ENCODE measurements around the gene HNF4A.

The HNF4A gene

DNA sequence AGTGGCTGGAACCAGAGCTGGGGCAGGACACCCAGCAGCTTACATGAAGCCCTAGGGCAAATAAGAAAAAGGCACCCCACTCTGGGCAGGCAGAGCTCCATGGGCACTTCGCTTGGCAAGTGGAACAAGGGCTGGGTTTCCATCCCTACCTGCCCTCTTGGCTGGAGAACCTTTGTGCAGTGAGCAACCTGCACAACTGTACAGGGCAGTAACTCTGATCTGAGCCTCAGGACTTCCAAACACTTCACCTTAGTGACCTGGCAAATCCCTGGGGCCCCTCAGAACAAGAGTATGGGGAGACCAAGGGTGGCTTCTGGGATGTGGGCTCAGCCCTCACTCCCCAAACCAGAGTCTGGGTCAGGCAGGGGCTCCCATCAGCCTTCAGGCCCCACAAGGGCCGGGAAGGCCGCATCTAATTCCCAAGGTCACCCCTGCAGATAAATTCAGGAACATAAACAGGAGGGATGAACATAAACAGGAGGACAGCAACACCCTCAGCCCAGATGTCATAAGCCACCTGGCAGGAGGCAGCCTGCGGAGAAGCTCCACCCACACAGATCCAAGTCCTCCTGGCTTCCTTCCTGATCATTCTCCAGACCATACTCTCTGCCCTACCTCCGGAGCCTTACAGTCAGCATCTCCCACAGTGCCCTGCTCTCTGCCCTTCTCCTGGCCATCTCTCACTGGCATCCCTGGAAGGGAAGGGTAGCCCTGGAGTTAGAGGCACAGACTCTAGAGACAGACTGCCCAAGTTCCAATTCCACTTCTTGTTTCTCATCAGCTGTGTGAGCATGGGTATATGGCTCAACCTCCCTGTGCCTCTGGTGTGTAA lies 37.5 kb downstream of the HNF4A start:
- no peak for DNase-seq

GRCh38 chr20:44393608-44394451 lies 38.3 kb downstream of the HNF4A start:
- no peak for DNase-seq

DNA sequence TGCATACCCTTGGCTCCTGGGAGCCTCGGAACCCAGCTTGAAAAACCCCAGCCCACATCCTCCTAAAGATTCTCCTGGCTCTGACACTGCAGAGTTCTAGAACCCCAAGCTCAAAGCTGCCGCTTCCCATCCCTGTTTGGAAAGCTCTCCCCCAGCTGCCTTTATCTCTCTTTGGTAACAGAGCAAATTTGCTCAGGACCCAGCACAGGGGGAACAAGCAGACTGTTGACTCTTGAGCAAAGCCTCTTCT lies 38.9 kb downstream of the HNF4A start:
- DNase-seq = no peak

DNA sequence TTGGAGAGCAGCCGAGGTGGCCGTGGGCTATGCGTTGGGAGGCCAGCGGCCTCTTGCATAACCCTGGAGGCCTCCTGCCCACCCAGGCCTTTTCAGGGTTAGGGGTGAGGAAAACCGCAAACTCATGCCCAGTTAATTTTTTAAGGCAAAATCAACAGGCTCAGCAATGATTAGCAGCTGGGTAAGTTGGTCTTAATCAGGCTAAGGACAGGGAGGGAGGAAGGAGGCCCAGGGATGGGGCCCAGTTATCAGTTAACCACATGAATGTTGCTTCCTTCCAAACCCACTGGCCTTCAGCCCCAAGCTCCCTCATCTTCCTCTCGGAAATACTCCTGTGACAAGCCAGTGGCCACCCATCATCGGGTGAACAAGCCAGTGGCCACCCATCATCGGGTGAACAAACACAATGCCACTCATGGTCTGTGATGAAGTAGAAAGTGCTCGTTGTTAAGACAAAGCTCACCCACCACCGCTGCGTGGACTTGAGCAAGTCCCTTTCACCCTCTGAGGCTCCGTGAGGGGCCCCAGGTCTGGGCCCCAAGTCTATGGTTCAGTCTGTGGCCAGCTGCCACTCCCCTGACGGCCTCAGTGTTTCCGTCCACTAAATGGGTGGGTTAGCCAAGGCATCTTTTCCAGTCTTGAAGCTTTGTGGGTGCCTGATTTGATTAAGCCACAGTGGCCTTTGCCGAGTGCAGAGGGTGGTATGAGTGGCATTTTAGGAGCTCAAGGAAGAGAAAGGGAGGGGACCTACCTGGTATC lies 39.4 kb downstream of the HNF4A start:
- DNase-seq = no peak

GRCh38 chr20:44395461-44396340 lies 40.2 kb downstream of the HNF4A start:
- no peak for DNase-seq

GRCh38 chr20:44396369-44397130 lies 41.1 kb downstream of the HNF4A start:
- no peak for DNase-seq

DNA sequence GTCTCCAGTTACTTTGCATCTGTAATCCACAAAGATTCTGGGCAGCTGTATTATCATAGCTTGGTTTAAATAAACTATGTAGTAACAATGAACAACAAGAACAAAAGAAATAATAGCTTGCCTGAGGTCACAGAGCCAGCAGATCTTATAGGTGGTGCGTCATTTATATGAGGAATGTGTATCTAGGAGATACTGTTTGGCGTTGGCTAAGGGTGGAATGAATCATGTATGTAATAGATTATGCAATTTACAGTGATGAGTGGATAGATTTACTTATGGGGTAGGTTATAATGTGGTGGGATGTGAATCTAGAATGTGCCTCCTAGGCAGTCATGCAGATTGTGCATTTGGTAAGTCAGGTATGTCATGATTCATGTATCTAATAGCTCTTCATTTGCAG lies 42.8 kb downstream of the HNF4A start:
- no peak for DNase-seq

DNA sequence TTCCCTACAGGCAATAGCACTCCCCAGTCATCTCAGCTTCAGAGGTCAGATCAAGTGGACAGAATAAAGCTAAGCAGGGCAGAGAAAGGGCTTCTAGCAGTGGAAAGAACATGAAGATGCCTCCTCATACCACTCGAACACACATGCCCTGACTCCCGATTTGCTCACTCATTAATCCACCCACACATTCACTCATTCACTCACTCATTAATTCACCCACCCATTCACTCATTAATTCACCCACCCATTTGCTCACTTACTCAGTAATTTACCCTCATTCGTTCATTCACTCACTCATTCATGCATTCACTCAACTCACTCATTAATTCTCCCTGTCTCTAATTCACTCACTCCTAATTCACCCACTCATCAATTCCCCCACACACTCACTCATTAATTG lies 43.9 kb downstream of the HNF4A start:
- DNase-seq = no peak

- no peak for DNase-seq
Observed at GRCh38 chr20:44400671-44400969, 45.1 kb downstream of the HNF4A start.

DNA sequence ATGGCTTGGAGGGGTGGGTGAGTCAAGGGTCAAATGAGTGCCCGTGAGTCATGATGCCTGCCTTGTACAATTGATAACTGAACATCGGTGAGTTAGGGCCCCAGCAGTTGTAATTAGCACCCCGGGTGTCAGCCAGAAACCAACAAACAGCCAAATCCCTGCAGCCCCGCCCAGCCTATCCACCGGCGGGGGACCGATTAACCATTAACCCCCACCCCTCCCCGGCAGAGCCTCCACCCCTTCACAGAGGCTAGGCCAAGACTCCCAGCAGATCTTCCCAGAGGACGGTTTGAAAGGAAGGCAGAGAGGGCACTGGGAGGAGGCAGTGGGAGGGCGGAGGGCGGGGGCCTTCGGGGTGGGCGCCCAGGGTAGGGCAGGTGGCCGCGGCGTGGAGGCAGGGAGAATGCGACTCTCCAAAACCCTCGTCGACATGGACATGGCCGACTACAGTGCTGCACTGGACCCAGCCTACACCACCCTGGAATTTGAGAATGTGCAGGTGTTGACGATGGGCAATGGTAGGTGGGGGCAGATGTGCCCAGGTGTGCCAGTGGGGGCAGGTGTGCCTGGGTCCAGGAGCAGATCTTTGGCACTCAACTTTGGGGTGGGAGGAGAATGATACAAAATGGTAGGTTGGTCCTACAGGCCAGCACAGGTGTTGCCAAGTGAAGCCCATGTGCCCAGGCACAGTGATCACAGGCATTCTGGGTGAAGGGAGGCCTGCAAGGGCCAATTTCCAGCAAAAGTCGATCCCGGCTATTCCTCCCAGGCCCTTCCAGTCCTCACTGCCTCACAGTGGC lies 45.7 kb downstream of the HNF4A start:
- DNase-seq = no peak

- no peak for DNase-seq
Observed at GRCh38 chr20:44401770-44402390, 46.4 kb downstream of the HNF4A start.

DNA sequence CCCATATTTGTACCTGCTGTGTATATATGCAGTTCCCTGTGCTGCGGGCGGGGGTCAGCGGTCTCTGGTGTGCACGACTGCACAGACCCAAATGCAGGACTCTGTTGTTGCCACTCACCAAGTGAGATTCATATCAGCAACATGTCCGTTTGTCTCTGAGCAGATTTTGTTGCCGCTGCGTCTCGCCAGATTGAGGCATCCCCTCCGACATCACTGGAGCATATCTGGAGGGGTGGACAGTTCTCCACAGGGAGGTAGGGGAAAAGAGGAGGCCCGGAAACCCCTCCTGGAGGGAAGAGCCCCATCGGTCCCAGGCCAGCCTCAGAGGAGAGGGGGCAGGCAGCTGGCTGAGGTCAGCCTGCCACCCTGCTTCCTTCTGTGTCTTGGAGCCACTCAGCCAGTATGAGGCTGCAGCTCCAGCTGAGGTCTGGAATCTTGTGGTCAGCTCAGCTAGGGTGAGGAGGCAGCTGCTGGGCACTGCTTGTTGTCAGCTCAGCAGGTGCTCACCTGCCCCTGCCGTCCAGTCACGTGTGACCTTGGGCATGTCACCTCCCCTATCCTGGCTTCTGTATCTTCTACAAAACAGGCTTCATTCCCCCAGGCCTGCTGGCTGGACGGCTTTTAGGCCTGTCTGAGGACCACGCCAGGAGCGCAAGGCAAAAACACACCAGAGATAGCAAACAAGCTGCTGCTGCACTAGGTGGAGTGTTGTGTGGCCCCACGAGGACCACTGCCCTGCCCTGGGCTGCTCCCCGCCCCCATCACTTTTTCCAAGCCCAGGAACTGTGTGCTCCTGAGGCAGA lies 47.1 kb downstream of the HNF4A start:
- no peak for DNase-seq

DNA sequence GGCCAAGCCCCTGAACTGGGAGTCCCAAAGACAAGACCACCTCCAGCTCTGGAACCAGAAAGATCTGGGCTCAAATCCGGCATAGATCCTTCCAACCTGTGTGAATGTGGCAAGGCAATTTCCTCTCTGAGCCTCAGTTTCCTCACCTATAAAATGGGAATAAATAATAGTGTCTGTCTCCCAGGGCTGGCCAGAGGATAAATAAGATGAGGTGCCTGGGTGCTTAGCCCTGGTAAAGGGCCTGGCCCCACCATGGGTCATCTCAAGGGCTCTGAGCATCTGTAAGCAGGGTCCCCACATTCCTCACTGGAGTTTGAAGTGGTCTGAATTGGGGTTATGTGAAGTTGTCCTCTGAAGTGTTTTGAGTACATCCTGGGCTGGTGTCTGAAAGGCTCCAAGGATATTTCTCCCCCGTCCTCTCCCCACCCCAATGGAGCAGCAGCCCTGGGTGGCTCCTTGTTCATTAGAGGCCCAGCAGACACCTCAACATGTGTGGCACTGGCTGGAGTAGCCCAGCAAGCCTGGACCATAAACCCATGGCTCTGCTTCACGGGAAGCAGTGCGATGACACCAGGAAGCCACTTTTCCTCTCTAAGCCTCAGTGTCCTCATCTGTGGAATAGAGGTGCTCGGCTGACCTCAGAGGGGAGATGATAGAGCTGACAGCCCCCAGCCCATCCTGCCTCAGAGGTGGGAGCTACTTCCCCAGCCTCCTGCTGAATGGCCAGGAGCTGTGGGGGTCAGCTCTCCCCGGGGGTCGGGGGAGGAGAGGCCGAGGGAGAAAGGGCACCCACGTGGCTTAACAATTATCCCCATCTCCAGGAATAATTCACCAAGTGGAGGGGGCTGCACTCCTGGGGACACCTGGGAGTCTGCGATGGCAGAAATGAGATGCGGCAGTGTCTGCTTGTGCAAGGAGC lies 48.0 kb downstream of the HNF4A start:
- DNase-seq = no peak

DNA sequence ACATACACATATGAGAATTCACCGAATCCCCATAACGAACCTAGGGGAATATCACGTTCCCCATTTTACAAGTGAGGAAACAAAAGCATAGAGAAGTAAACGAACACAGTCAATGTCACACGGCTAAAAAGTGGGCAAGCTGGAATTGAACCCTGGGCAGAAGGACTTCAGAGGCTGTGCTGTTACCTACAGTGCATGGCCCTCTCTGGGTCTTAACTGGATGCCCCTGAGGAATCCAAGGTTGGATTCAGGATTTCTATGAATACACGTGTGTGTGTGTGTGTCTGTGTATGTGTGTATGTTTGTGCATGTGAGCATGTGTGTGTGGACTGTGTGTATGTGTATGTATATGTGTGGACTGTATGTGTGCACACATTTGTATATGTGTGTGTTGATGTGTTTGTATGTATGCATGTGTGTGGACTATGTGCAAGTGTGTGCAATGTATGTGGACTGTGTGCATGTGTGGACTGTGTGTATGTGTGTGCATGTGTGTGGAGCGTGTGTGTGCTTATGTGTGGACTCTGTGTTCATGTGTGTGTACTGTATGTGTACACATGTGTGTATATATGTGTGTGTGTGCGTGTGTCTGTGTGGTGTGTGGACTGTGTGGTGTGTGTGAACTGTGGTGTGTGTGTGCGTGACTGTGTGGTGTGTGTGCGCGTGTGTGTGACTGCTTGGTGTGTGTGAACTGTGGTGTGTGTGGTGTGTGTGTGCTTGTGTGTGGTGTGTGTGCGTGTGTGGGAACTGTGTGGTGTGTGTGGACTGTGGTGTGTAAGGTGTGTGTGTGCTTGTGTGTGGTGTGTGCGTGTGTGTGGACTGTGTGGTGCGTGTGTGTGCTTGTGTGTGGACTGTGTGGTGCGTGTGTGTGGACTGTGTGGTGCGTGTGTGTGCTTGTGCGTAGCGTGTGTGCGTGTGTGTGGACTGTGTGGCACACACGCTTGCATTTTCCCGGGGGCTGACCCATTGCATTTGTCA lies 49.0 kb downstream of the HNF4A start:
- DNase-seq = no peak

DNA sequence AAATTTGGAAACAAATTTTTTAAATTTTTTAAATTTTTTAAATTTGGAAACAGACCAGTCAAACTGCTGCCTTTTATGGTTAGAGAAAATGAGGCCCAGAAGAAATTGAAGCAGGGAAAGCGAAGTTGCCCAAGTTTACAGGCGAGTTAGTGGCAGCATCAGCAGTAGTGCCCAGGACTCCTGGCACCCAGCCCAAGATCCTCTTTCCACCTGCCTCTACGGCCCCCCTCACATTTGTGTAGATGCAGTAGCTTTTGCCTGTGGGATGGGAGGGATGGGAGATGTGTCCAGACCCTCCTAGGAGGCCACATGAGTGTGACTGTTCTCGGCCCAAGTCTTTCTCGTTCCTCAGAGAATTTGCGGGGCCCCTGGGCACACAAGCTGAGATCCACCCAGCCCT lies 49.8 kb downstream of the HNF4A start:
- DNase-seq = no peak

DNA sequence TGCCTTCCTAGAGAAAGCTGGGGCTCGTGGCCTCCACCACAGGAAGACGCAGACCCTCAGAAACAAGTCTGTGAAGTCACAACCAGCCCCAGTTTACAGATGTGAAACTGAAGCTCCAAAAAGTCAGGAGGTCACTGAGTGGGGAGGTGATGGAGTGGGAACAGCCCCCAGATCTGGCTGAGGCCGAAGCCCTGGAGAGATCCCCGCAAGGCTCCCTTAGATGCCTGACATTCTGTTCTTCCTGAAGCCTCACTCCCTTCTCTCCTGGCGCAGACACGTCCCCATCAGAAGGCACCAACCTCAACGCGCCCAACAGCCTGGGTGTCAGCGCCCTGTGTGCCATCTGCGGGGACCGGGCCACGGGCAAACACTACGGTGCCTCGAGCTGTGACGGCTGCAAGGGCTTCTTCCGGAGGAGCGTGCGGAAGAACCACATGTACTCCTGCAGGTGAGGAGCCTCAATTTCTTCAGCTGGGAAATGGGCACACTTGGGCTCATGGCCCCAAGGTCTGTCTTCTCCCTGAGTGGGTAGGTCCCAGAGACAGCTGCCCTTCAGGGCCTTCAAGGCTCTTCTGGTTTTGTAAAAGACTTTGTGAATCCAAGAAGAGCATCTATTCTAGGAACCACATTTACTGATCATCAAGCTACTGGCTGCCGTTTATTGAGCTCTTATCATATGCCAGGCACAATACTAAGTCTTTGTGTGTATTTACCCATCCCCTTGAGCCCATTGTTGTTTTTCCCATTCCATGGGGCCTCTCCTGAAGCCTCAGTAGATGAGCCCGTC lies 50.5 kb downstream of the HNF4A start:
- no peak for DNase-seq

Data from DMS79 treated with DMSO at 0.1 percent for 48 hours (cell line).